GM21360 (cell line): ENCODE measurements around the gene MAP3K3.

ENCODE experiments used
- ATAC-seq: cut with Tn5 transposase; IDR thresholded peaks from one replicate; pipeline ENCODE4 v1.9.1; 2021; ENCODE audit warnings: mild to moderate bottlenecking, moderate library complexity; ENCODE audit not compliant: unreplicated experiment

Gene MAP3K3

DNA sequence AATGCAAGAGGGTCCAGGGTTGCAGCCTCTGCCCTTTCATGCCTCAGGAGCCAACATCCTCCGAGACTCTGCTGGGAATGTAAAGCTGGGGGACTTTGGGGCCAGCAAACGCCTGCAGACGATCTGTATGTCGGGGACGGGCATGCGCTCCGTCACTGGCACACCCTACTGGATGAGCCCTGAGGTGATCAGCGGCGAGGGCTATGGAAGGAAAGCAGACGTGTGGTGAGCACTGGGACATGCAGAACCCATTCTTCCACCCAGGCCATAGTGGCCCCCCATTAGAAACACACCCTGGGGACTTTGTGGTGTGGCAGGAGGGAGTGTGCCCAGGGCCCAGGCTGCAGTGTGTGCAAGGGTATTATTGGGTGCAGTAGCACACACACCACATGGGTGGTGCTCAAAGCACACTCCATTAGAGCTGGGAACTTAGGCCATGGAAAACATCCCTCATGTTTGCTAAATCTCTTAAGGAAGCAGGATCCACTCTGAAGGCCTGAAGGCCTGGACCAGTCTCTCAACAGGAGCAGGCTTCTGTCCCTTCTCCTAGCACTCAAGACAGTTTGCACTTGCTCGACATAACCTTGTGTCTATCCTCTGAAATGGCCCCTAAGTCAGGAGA, 70.1 kb downstream of the MAP3K3 start:
- no peak for ATAC-seq

DNA sequence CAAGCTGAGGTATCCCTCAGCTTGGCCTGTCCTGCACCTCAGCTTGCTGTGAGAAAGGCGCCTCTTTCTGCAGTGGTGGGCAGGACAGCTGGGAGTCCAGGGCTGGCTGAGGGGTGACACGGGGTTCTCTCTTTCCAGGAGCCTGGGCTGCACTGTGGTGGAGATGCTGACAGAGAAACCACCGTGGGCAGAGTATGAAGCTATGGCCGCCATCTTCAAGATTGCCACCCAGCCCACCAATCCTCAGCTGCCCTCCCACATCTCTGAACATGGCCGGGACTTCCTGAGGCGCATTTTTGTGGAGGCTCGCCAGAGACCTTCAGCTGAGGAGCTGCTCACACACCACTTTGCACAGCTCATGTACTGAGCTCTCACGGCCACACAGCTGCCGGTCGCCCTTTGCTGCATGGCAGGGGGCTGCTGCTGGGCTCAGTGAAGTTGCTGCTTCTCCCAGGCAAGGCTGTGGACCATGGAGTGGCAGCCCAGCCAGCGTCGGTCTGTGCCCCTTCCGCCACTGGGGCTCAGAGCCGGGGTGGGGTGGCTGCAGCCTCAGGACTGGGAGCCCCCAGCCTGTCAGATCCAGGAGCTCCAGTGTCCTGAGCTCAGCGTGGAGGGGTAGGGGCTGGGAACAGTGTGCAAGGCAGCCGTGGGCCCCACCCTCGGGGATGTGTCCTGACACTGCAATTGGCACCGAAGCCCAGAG, 71.3 kb downstream of the MAP3K3 start:
- ATAC-seq: no peak

DNA sequence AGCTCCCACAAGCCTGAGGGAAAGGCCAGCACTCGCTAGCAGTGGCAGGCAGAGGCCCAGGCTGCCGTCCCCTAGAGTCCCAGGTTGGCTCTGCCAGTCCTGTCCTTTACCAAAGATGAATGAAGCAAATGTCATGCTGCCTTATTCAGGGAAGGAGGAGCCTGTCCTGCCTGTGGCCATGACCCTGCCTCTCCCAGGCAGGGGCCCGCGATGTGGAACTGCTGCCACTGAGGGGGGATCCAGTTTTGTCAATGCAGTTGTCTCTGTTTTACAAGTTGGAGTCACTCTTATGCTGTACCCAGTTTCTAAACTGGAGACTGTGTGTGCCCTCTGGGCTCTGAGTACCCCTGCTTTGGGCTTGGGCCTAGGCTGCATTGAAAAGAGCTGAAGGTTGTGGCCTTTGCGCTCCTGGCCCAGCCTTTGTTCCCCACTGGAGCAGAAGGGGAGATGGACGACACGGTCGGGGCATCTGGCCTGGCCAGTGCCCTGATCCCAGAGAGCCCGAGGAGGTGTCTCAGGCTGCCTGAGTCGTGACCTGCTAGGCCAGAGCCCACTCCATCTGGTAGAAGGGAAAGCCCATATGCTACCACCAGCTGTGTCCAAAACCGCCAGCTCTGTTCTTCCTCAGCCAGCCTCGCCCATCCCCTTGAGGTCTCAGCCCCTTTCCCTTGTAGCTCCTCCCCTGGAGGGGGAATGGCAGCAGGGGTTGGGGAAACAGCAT, 72.2 kb downstream of the MAP3K3 start:
- ATAC-seq: no peak

DNA sequence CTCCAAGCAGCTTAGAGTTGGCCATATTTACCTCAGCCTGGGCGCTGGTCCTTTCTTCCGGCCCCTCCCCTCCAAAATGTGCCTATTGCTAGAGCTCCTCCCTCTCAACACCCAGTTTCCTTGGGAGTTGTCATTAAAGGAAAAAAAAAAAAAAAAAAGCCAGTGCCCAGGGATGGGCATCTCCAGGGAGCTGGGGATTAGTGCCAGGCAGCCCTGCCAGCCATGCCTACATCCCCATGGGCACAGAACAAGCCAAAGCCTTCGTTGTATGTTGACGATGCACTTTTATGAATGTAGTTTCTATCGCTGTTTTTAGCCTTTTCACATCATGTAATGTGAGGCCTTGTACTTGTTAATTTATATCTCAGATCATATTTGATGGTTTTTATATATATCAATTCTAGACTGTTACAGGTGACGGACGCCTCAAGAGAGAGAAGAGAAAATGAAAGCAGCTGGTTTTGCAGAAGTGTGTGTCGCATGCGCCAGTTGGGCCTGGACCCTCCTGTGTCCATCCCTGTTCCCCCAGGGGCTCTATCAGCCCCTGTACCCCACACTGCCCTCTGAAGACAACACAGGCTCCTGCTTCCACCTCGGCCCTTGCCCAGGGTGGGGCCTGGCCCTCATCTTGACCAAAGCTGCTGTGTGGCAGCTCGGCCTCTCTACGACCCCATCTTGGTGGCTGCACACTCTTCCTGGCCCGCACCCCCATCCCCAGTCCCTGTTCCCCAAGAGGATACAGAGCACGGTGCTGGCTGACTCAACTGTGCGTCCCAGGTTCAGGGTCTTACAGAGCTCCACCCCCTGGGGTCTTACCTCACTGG, 72.9 kb downstream of the MAP3K3 start:
- ATAC-seq: no peak

DNA sequence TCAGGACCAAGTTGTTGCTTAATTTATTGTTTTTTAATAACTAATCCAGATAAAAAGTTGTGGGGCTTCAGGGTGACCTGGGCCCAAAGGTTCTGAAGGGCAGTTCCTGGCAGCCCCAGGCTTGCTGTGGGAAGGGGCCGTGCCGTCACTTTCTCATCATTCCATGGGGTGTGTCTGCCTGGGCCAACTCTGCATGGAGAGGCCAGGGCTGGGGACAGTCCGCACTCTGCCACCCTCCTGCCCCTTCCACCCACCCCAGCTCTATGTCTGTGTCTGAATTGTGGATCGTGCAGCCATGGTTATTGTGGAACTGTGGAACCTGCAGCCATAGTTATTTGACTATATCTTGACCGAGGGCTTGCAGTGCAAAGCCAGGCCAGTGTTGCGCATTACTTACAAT, 73.7 kb downstream of the MAP3K3 start:
- no peak for ATAC-seq

DNA sequence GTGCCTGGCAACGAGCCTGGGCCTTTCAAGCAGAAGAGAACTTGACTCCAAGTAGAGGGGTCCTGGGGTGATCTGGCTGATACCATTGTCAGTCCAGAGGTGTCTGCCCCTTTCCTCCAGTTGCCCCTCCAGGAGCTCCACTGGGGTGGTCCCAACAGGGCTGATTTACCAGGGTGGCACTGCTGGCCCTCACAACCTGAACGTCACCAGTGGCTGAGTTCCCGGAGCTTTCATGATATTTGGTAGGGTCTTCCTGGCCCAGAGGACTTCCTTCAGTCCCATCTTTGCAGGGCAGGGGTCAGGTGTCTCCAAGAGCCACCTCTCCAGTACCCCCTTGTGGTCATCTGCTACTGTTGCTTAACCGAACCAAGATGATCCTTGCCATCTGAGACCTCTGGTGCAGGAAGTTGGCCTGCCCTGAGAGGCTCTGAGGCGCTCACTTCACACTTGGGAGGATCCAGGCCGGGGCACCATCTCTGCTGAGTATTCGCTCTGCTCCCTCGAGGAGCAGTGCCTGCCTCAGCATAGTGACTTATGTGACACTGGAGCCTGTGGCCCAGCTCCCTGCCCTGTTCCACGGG, 74.3 kb downstream of the MAP3K3 start:
- no peak for ATAC-seq

DNA sequence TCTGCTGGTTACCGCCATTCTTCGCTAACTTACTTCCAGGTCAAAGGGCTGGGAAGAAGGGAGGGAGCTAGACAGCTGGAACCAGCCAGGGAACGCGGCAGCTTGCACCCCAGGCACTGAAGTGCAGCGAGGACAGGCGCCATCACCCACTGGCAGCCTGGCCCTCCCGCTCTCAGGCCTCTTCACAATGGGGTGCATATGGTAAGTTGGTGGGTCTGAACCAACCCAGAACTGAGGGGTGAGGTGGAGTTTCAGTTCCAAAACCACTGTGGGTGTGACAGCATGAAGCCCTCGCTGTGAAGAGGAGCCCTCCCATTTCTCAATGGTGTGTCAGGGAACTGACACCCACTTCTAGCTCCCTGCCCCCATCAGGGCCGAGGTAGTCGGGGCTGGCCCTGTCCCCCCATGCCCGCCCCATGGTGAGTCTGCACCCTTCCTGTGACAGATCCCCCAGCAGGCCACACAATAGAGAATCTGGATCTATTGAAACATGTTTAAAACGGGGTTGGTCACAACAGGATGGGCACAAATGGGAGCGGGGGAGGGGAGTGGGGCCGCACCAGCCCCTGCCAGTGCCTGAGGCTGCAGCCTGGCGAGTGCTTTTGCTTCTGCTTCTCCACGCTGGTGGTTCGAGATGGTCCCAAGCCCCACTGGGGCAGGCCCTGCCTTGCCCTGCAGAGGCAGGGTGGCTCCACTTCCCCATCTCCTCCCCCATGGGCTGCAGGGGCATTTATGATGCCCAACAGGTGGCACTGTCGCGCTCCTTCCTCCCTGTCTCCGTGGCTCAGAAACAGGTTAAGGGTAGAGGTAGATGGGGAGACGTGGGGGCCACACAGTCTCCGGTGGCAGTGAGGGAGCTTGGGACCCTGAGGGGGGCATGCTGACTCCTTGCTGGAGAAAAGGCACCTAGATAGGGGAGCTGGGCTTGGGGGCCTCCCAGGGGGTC, 75.4 kb downstream of the MAP3K3 start:
- ATAC-seq: no peak

DNA sequence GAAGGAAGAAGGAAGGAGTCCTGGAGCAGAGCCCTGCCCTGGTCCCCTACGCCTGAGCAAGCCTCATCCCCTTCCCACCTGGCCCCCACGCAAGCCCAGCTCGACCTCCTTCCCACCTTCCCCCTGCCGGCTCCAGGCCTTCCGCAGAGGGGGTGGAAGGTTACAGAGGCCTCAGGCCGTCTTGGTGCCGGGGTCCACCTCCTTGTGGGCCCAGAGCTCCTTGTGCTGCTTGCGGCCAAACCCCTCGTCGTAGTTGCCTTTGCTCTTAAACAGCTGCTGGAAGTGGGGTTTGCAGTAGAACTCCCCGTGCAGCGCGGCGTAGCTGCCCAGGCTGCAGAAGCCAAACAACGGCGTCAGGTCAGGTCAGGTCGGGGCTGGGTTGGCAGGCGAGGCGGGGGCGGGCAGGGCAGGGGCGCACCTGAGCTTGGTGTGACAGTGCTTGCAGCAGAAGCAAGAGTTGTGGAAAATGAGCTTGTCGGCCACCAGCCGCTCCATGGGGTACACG, 76.2 kb downstream of the MAP3K3 start:
- no peak for ATAC-seq

DNA sequence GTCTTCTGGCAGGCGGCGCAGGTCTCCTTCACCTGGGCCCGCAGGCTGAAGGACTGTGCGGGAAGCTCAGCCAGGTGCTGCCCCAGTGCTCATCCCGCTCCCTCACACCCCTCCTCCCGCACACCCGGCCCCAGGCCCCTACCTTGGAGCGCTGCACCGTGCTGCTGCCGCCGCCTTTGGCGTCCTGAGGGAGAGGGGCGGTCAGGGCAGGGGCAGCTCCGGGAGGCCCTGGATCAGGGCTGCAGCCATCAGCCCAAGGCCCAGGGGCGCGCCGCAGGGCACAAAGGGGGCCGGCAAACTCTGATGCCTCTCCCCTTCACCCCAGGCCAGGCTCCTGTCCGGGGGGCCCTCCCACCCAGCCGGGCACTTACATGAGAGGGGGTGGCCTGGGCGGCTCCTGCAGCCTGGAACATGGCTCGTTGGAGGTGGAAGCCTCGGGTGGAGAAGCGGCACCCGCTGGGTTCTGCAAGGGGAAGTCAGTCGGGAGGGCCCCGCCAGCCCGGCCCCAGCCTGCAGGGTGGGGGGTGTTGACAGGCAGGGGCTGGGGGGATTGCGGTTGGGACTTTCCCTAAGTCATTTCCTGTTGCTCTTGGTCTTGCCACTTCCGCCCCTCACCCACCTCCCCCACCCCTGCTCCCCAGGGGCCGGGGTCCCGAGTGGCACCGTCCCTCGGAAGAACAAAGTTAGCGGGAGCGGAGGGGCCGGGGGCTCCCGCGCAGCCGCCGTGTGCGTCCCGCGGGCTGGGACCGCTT, 76.8 kb downstream of the MAP3K3 start:
- ATAC-seq: no peak

DNA sequence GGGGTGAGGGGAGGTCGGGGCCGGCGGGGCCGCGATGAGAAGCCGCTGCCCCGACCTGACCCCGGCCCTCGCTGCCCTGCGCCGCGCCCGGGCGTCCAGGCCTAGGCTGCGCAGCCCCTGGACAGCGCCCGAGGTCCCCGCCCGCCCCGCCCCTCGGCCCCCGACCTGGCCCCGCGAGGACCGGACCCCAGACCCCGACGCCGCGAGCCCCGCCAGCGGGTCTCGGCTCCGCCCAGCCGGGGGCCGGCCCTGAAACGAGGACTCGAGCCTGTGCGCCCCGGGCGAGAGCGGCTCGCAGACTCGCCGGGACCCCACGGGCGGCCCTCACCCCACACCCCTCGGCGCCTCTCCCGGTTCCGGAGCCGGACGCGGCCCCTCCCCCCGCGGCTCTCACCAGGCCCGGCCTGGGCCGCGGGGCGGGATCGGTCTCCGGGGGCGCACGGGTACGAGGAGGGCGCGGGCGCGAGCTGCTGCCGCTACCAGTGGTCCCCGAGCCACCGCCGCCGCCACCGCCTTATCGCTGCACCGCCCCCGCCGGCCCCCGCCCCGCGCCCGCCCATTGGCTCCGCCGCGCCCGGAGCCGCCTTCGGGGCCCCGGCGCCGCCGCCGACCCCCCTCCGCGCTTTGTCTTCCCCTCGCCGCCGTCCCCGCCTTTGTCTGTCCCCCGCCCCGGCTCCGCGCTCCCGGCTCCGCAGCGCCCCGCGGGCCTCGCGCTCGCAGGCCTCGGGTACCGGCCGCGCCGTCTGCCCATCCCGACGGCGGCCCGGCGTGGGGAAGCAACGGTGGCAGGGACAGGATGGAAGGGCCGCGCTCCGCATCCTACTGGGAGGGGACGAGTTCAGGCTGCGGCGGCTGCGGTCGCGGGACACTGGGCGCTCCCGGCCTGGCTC, 77.7 kb downstream of the MAP3K3 start, which contains the start of gene LIMD2:
Gene LIMD2 (minus strand): TSS at position 488 of the 890 bp plus-strand sequence. CDS start 827 bp downstream, outside the sequence.
- no peak for ATAC-seq

DNA sequence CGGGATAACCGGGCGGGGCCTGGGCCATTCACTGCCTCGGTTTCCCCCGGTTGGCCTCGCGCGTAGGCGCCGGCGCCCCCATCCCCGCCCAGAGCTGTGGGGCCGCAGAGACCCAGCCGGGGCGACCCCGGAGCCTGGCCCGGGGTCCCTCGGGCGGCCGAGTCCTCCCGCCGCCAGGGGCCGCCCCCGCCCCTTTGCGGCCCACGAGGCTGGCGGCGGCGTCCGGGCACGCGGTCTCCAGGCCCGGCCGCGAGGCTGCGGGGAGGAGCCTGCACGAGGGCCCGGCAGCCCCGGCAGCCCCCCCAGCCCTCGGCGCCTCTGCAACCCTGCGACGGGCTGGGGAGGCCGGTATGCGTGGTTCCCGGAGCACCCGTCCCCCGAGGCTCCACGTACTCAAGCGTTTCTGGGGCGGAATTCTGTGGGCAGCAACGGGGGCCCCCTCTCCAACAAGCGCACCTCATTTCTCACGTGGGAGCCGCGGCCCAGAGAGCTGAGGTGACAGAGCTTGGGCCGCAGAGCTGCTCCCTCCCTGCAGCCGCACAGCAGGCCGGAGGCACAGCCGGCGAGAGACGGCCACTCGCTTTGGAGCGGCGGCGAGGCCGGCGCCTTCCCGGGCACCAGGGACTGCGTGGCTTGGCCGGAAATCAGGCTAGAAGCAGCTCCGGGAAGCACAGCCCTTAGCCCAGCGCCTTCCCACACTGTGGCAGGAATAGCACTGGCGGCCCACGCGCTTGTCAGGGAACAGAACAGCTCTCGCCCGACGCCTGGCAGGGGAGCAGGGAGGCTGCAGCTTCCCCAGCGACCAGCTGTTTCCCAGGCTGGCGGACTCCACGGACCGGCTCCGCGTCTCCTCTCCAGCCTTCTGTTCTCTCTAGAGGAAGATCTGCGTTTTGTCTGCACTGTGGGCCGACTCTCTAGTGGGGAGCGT, 78.6 kb downstream of the MAP3K3 start:
- no peak for ATAC-seq

DNA sequence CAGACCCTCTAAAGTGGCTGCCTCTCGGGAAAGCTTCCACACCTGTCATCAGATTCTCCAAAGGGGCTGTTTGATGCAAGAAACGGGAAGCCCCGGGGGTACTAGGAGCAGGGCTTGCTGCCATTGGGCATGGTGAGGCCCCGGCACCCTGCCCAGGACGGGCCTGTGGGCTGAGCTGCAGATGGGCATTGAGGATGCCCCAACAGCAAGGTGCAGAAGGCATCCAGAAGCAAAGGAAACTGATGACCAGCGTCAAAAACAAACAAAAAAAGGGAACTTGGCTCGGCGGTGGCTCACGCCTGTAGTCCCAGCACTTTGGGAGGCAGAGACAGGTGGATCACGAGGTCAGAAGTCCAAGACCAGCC, 79.2 kb downstream of the MAP3K3 start:
- ATAC-seq: no peak

DNA sequence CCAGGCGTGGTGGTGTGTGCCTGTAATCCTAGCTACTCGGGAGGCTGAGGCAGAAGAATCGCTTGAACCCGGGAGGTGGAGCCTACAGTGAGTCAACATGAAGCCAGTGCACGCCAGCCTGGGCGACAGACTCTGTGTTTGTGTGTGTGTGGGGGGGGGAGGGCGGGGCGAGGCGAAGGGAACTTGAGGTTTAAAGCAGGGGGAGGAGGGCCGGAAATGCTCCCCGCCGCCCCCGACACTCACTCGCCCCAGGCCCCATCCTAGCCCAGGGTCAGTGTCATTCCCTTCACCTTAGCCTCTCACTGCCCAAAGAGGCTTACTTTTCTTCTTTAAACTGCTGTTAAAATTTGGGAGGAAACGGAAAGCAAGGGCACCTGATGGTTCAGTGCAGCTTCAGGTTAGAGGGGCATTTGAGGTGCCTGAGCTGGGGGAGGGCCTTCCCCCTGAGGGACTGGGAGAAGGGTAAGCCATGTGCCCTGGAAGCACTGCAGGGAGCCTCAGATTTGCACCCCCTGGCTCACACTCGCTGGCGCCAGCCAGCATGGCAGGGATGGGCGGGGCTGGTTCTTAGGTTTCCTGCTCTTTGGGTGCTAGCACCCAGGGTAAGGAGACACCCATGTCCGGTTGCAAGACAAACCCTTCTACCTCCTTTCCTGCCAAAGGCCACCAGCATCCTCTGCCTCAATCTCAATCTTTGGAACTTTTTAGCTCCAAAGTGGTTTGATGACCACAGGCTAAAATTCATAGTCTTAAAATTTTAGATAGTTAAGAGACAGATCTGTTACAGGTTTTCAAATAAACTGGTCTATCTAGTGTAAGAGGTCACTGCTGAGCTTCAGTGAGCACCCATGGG, 79.9 kb downstream of the MAP3K3 start:
- no peak for ATAC-seq

DNA sequence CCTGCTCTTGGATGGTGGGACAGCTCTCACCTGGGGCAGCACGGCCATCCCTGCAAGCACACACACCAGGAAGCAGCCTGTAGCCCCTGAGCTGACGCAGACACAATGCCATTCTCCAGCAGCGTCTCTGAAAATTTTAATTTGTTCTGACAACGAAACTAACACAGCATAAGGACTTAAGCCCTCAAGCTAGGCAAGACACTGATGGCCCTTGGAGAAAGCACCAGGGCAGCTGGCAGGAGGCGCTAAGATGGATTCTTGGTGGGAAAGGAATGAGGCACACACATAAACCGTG, 80.5 kb downstream of the MAP3K3 start:
- ATAC-seq: no peak

DNA sequence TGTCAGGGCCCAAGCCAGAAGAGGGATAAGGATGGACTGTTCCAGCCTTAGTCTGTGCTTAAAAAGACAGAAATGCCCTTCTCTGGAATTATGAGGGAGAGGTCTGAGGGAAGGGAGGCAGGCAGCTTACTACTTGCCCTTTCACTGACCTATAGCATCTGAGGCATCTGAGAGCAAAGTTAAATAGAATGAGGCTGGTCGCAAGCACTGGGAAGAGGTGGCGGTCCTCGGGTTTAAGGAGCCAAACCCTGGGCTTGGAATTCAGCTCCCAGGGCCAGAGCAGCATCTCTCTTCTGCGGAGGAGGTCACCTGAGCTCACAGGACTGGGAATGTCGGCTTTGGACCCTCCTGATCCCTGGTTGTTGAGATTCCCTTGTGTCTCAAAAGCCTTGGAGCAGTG, 80.8 kb downstream of the MAP3K3 start:
- no peak for ATAC-seq
